GM12878 (cell line): Measurements from ENCODE around the gene HLA-DQA2. TPM values are rescaled to one million over a fixed set of nuclear protein-coding genes. Genes with fewer than 3 reads are reported as not detected.

ENCODE experiments used
- DPF2 ChIP-seq: fragments of 450-650 bp; IDR thresholded peaks from 2 replicates; pipeline ENCODE4 v1.6.1; 2017; ENCODE audit warnings: mild to moderate bottlenecking
- FOXM1 ChIP-seq: IDR thresholded peaks from 2 replicates; pipeline ENCODE4 v1.6.1; 2012; ENCODE audit warnings: low read depth, mild to moderate bottlenecking, inconsistent platforms, low read length, moderate library complexity
- GABPA ChIP-seq: IDR thresholded peaks from 2 replicates; pipeline ENCODE4 v1.6.1; 2014; ENCODE audit warnings: antibody characterized with exemption, low read depth, mild to moderate bottlenecking, inconsistent platforms
- MYB ChIP-seq: fragments of 150-350 bp; IDR thresholded peaks from 2 replicates; pipeline ENCODE4 v1.6.1; 2014; ENCODE audit warnings: mild to moderate bottlenecking, low read depth, low read length, borderline replicate concordance
- RFX5 ChIP-seq: IDR thresholded peaks from 2 replicates; pipeline ENCODE4 v1.6.1; 2011; ENCODE audit warnings: low read depth, low read length, improper control_type of control experiment
- SMARCA5 ChIP-seq: fragments of 450-650 bp; IDR thresholded peaks from 2 replicates; pipeline ENCODE4 v1.6.1; 2017; ENCODE audit warnings: mild to moderate bottlenecking
- ZBED1 ChIP-seq: IDR thresholded peaks from 2 replicates; pipeline ENCODE4 v1.6.1; 2016; ENCODE audit warnings: borderline replicate concordance
- polyA plus RNA-seq, 11 experiments: library from polyadenylated mRNA; depleted of rRNA in 4 of 11; unstranded in 6 of 11; stranded (reverse) in 5 of 11; fragments of >200 nt; fragmentation: Nextera tagmentation in 4 of 11; fragmentation: Illumina TruSeq in 1 of 11; extraction: Ambion mirVana in 4 of 11; extraction: Trizol in 1 of 11; gene quantifications; 1 replicate in 1 of 11; 2 replicates in 10 of 11; pipeline versions ENCODE4 v1.2.1 to v1.2.3, GENCODE V29; 2011 to 2016; ENCODE audit warnings: inconsistent platforms in 2 of 11, missing spikeins in 2 of 11, low read depth in 1 of 11
- total RNA-seq, 4 experiments: library from RNA; depleted of rRNA in 3 of 4; stranded (reverse); fragments of >200 nt in 3 of 4; fragmentation: Illumina TruSeq in 1 of 4; extraction: Trizol in 1 of 4; gene quantifications; 2 replicates each; pipeline versions ENCODE4 v1.2.1 to v1.2.3, GENCODE V29; 2013 to 2021
- TF ChIP-seq, protein P1 (sequence below): IDR thresholded peaks from 2 replicates; pipeline ENCODE4 v1.6.1; 2011; ENCODE audit warnings: borderline replicate concordance, low read depth, mild to moderate bottlenecking, moderate library complexity, low read length; ENCODE audit not compliant: insufficient read depth, poor library complexity, severe bottlenecking
- TF ChIP-seq, protein P2 (sequence below): IDR thresholded peaks from 2 replicates; pipeline ENCODE4 v1.6.1; 2012; ENCODE audit warnings: improper control_type of control experiment, low read depth, low read length; ENCODE audit not compliant: insufficient replicate concordance

The HLA-DQA2 gene
- total and polyA plus RNA-seq, 10 of the 15 experiments (the other 5 are each of a cell fraction or from before 2014, with no cell fraction given): 9.1 to 26.4 (median 16.3) TPM

DNA sequence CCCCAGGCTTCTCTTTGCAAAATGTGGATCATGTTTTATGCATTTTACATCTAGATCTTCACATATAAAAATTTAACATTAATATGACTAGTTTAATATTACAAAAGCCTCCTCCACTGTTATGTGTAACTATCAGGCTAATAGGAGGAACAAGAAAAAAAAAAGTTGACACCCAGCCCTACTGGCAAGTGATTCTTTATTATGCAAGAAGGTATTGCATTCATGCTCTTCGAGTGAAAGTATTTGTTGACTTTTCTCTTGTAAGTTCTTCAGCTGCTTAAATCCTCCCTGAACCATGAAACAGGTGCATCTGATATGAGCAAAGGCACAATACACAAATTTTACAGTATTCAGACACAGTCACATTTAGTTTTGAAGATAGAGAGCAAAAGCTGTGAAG, 22.9 kb downstream of the HLA-DQA2 start (continued):
- TF ChIP-seq SMARCA5 (no peak), MYB (no peak), ZBED1 (no peak), GABPA (no peak), RFX5 (no peak), DPF2 (no peak), FOXM1 (no peak)
- TF ChIP-seq, protein P1, sequence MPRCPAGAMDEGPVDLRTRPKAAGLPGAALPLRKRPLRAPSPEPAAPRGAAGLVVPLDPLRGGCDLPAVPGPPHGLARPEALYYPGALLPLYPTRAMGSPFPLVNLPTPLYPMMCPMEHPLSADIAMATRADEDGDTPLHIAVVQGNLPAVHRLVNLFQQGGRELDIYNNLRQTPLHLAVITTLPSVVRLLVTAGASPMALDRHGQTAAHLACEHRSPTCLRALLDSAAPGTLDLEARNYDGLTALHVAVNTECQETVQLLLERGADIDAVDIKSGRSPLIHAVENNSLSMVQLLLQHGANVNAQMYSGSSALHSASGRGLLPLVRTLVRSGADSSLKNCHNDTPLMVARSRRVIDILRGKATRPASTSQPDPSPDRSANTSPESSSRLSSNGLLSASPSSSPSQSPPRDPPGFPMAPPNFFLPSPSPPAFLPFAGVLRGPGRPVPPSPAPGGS: no peak
- TF ChIP-seq, protein P2, sequence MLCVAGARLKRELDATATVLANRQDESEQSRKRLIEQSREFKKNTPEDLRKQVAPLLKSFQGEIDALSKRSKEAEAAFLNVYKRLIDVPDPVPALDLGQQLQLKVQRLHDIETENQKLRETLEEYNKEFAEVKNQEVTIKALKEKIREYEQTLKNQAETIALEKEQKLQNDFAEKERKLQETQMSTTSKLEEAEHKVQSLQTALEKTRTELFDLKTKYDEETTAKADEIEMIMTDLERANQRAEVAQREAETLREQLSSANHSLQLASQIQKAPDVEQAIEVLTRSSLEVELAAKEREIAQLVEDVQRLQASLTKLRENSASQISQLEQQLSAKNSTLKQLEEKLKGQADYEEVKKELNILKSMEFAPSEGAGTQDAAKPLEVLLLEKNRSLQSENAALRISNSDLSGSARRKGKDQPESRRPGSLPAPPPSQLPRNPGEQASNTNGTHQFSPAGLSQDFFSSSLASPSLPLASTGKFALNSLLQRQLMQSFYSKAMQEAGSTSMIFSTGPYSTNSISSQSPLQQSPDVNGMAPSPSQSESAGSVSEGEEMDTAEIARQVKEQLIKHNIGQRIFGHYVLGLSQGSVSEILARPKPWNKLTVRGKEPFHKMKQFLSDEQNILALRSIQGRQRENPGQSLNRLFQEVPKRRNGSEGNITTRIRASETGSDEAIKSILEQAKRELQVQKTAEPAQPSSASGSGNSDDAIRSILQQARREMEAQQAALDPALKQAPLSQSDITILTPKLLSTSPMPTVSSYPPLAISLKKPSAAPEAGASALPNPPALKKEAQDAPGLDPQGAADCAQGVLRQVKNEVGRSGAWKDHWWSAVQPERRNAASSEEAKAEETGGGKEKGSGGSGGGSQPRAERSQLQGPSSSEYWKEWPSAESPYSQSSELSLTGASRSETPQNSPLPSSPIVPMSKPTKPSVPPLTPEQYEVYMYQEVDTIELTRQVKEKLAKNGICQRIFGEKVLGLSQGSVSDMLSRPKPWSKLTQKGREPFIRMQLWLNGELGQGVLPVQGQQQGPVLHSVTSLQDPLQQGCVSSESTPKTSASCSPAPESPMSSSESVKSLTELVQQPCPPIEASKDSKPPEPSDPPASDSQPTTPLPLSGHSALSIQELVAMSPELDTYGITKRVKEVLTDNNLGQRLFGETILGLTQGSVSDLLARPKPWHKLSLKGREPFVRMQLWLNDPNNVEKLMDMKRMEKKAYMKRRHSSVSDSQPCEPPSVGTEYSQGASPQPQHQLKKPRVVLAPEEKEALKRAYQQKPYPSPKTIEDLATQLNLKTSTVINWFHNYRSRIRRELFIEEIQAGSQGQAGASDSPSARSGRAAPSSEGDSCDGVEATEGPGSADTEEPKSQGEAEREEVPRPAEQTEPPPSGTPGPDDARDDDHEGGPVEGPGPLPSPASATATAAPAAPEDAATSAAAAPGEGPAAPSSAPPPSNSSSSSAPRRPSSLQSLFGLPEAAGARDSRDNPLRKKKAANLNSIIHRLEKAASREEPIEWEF: no peak
- TF ChIP-seq, all 136 proteins: peak for 0
